Retinal pigment epithelial cell (primary cell): ENCODE measurements around the gene LDLRAD3.
A peak's percentile ranks its signal among the peaks of the same experiment; 100 is the strongest.
"Not testable (repeated sequence)": the region's sequence is repeated elsewhere in the genome, so short reads cannot be mapped to it uniquely, and the experiment has no call there.

Experiments used
- DNase-seq: peaks from one replicate; pipeline ENCODE4 v3.0.0-alpha.2; 2010; ENCODE audit warnings: low read depth
- H3K4me3 ChIP-seq: 2 replicates; pipeline ENCODE4 v1.5.1; 2011; ENCODE audit warnings: mild to moderate bottlenecking, low read length, control low read depth, moderate library complexity
- CTCF ChIP-seq: conservative IDR thresholded peaks from 2 replicates; pipeline ENCODE4 v1.5.1; 2011; ENCODE audit warnings: low read depth, low read length, control low read depth, inconsistent platforms

LDLRAD3 gene

GRCh38 chr11:35907648-35908431 is 36.0 kb upstream of the LDLRAD3 start:
- DNase-seq: peak; percentile 34

GRCh38 chr11:35908432-35908771 is 35.5 kb upstream of the LDLRAD3 start:
- not testable (repeated sequence) for H3K4me3 ChIP-seq, DNase-seq

More at GRCh38 chr11:35907648-35908431, 36.0 kb upstream of the LDLRAD3 start:
- no peak for TF ChIP-seq CTCF
- H3K4me3 ChIP-seq: no peak overlapping the region

GRCh38 chr11:35909511-35910265 is 34.2 kb upstream of the LDLRAD3 start:
- no peak for DNase-seq
- H3K4me3 ChIP-seq: no peak overlapping the region
- no peak for TF ChIP-seq CTCF

- no peak for DNase-seq
- H3K4me3 ChIP-seq: no peak overlapping the region
- no peak for TF ChIP-seq CTCF
Measured at GRCh38 chr11:35911013-35911412, 32.8 kb upstream of the LDLRAD3 start.

- TF ChIP-seq CTCF: no peak
- H3K4me3 ChIP-seq: no peak overlapping the region
- DNase-seq: no peak
Measured at GRCh38 chr11:35911616-35912165, 32.2 kb upstream of the LDLRAD3 start.

- not testable (repeated sequence) for H3K4me3 ChIP-seq, DNase-seq
Measured at GRCh38 chr11:35912436-35912835, 31.4 kb upstream of the LDLRAD3 start.

GRCh38 chr11:35912883-35913624 is 30.8 kb upstream of the LDLRAD3 start:
- no peak for DNase-seq
- no peak for TF ChIP-seq CTCF

More at GRCh38 chr11:35912883-35913624, 30.8 kb upstream of the LDLRAD3 start:
- no peak overlapping the region for H3K4me3 ChIP-seq
